NCI-H146 treated with DMSO at 0.1 percent for 48 hours (cell line): ENCODE data around the gene SLC35A3.
"Not testable (repeated sequence)": the region's sequence is repeated elsewhere in the genome, so short reads cannot be mapped to it uniquely, and the experiment has no call there.

ENCODE experiments used
- DNase-seq: peaks from one replicate; lab custom pipeline; 2025; ENCODE audit not compliant: unreplicated experiment; lab: John Stamatoyannopoulos, UW

The SLC35A3 gene

DNA sequence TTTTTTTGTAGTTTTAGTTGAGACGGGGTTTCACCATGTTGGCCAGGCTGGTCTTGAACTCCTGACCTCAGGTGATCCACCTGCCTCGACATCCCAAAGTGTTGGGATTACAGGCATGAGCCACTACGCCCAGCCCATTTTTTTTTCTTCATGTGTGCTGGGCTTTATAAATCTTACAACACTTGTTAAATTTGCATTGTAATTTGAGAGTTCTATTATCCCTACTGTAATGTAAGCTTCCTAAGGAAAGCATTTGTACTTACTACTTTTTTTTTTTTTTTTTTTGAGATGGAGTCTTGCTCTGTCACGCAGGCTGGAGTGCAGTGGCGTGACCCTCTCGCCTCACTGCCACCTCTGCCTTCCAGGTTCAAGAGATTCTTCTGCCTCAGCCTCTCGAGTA is 2.3 kb downstream of the SLC35A3 start:
- not testable (repeated sequence) for DNase-seq

DNA sequence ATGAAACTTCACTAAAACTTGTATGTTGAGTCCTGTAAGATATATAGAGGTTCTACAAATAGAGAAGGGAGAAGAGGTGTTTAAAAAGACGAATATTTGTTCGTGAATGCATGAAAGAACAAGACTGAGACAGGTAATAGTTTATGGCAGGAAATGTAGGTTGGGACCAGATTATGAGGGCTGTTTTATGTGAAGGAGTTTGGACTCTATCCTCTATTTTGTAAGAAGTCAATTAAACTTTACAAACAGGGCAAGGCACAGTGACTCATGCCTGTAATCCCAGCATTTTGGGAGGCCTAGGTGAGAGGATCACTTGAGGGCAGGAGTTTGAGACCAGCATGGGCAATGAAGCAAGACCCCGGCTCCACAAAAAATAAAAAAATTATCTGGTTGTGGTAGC is 5.7 kb downstream of the SLC35A3 start:
- DNase-seq, result no peak

DNA sequence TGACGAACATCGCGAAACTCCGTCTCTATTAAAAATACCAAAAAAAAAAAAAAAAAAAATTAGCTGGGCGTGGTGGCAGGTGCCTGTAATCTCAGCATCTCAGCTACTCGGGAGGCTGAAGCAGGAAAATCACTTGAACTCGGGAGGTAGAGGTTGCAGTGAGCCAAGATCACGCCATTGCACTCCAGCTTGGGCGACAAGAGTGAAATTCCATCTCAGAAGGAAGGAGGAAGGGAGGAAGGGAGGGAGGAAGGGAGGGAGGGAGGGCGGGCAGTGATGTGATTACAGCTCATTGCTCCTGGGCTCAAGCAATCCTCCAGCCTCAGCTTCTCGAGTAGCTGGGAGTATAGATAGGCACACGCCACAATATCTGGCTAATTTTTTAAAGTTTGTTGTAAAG is 7.5 kb downstream of the SLC35A3 start:
- not testable (repeated sequence) for DNase-seq

DNA sequence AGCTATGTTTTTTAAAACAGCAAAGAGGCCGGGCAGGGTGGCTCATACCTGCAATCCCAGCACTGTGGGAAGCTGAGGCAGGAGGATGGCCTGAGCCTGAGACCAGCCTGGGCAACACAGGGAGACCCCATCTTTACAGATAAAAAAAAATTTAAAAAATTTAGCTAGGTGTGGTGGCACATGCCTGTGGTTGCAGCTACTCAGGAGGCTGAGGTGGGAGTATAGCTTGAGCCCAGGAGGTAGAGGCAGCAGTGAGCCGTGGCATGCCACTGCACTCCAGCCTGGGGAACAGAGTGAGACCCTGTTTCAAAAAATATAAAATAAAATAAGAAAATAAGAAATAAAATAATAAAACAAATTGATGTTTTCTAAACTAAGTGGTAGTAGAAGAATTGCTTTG is 8.4 kb downstream of the SLC35A3 start:
- no peak for DNase-seq

DNA sequence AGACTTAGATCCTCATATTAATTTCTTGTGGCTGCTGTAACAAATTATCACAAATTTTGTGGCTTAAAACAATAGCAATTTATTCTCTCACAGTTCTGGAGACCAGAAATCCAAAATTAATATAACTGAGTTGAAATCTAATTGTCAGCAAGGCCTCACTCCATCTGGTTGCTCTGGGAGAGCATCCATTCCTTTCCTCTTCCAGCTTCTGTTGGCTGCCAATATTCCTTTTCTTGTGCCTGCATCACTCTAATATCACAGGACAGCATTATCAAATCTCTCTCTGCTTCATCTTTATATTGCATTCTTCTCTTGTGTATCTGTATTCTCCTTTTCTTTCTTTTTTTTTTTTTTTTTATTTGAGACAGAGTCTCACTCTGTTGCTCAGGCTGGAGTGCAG is 9.3 kb downstream of the SLC35A3 start:
- DNase-seq, result no peak

DNA sequence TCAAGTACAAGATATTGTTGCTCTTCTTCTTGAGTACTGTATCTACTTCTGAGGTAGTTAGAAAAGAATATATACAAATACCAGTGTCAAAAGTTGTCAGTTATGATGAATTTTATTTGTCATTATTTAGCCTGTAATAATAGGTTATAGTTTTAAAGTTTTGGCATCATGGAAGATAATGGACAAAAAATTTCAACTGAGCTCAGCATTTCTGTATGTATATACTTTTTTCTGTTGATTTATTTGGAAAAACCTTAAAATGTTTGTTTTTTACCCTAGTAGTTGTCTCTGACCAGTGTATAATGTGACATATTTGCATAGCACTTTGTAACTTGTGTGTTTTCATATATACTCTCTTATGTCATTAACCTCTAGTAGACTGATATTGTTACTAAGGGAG is 11.1 kb downstream of the SLC35A3 start:
- no peak for DNase-seq

DNA sequence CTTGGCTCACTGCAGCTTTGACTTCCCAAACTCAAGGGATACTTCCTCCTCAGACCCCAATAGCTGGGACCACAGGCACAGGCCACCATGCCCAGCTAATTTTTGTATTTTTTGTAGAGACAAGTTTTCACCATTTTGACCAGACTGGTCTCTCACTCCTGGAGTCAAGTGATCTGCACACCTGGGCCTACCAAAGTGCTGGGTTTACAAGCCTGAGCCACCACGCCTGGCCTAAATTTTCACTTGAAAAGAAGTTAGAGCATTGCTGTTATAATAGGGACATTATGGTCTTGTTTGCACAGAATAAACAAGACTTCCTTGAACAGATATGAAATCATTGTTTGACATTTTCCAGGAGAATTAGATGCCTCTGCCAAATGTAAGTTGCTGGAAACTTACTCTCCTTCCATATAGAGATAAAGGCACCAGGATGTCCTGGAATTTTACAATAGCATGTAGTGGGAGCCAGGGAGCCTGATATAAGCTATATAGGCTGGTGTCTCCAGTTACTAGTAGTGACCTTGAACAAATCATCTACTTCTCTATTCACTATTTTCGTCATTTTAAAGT is 16.9 kb downstream of the SLC35A3 start:
- DNase-seq, result no peak

DNA sequence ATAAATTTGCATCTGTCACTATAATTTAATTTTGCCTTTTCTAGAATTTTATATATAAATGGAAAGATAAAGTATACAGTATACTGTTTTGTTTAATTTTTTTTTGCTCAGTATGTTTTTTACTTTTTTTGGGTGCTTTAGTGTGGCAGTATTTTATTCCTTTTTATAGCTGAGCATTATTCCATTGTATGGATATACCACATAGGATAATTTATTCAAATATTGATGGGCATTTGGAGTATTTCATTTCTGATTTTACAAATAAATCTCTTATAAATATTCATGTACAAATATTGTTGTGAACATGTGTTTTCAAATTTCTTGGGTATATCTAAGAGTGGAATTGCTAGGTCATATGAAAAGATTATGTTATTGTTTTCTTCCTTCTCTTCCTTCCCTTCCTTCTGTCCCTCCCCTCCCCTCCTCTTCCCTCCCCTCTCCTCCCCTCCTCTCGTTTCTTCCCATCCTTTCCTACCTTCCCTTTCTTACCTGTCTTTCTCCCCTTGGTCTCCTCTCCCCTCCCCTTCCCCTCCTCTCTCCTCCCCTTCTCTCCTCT is 18.5 kb downstream of the SLC35A3 start:
- no peak for DNase-seq

DNA sequence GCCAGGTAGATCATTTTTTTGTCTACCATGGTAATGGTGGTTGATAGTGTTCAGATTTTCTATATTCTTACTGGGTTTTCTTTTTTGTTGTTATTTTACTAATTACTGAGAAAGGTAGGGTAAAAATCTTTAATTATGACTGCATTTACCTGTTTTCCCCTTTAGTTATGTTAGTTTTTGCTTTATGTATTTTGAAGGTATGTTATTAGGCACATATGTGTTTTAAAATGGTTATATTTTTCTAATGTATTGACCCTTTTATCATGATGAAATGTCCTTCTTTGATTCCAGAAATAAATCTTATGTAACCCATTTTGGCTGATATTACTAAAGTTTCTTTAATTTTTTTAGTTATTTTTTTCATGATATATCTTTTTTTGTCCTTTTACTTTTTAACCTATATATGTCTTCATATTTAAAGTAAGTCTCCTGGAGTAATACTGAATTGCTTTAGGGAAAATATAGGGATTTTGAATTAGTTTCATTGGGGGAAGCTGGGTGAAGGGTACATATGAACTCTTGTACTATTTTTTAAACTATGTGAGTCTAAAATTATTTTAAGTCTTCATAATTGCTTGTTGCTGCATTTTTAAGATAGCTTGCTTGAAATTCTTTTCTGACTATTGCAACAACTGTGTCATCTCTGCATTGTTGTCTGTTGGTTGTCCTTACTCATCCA is 22.4 kb downstream of the SLC35A3 start:
- no peak for DNase-seq

DNA sequence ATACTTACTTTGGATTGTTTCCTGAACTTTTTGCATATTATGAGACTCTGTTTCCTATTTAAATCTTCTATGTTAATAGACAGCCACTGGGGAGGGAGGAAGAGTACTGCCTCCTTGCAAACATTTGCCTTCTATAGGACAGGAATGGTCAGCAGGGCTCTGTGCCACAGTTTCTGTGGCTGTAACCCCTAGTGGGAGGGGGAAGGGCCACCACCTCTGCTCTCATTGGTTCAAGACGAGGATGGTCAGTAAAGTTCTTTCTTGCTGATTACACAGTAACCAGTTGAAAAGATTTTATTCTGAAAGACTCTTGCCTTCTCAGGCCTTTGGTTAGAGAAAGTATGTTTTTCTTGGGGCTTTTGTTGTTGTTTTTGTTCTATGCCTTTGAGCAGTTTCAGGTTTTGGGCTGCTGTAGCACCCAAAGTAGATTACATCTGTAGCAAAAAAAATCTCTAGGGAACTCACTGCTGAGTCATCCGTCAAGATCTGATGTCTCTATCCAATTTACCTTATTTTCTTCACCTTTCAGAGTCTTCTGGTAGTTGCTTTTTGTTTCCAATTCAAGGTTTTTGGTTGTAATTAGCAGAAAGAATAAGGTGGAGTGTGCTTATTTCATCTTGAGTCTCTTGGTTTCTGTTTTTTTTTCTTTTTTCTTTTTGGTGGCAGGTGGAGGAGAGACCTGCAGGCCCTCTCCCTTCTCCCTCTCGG is 23.1 kb downstream of the SLC35A3 start:
- no peak for DNase-seq

DNA sequence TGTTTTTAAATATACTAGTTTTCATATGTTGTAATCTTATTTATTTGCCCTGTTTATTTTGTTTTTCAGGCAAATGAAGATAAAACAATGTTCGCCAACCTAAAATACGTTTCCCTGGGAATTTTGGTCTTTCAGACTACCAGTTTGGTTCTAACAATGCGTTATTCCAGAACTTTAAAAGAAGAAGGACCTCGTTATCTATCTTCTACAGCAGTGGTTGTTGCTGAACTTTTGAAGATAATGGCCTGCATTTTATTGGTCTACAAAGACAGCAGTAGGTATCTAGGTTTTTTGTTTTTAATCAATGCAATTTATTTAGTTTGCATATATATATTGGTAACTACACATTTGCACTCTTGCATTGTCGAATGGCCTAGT is 23.7 kb downstream of the SLC35A3 start:
- DNase-seq, result no peak

DNA sequence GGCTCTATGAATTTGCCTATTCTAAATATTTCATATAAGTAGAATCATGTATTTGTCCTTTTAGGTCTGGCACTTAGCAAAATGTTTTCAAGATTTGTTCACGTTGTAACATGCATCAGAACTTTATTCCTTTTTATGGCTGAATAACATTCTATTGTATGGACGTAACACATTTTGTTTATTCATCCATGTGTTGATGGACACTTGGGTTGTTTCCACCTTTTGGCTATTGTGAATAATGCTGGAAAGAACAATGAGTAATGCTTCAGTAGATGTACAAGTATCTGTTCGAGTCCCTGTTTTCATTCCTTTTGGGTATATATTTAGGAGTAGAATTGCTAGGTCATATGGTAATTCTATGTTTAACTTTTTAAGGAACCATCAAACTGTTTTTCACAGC is 24.7 kb downstream of the SLC35A3 start:
- DNase-seq, result no peak

DNA sequence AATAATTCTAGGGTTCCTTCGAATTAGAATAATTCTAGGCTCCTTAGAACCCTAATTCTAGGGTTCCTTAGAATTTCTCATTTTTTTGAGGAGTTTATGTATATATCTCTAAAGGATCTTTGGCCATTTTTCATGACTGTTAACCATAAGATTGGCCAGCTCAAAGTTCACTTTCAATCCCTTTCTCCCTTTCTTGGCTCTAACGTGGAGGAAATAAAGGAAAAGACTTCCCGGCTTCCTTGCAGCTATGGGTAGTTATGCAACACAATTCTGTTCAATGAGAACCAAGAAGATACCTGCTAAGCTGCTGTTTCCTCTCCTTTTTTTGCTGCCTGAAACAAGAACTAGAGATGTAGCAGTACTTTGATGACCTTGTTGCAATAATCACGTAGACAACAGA is 27.2 kb downstream of the SLC35A3 start:
- DNase-seq, result no peak

DNA sequence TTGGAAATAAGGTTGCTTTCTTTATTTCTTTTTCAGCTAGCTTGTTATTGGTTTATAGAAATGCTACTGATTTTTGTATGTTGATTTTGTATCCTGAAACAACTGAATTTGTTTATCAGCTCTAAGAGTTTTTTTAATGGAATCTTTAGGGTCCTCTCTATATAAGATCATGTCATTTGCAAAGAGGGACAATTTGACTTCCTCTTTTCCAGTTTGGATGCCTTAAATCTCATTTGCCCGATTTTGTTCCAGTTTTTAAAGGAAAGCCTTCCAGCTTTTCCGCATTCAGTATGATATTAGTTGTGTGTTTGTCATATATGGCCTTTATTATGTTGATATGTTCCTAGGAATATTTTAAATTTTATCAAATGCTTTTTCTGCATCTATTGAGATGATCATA is 31.7 kb downstream of the SLC35A3 start:
- DNase-seq, result no peak

DNA sequence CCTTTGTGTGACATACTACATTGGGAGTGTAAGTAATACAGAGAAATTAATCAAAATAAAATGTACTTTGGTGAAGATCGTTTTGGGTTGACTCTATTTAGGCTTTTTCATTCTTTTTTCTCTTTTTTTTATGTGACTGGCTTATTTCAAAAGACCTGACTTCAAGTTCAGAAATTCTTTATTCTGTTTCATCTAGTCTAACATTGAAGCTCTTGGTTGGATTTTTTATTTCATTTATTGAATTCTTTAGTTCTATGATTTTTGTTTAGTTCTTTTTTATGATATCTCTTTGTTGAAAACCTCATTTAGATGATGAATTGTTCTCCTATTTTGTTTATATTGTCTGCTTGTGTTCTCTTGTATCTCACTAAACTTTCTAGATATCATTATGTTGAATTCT is 35.6 kb downstream of the SLC35A3 start:
- no peak for DNase-seq

DNA sequence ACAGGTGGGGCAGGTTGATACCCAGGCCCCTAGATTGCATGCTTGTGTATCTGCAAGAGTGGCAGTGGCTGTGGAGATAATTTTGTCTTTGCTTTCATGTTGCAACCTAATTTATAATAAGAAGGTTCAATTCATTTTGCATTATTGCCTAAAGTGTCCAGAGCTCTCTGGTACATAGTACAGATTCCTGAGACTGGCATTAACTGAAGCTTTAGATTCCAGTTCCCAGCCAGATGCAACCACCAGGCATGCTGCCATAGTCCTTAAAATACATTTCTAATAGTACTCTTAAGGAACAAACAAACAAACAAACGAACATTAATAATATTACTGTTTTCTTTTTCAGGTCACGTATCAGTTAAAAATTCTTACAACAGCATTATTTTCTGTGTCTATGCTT is 36.9 kb downstream of the SLC35A3 start:
- DNase-seq, result no peak

DNA sequence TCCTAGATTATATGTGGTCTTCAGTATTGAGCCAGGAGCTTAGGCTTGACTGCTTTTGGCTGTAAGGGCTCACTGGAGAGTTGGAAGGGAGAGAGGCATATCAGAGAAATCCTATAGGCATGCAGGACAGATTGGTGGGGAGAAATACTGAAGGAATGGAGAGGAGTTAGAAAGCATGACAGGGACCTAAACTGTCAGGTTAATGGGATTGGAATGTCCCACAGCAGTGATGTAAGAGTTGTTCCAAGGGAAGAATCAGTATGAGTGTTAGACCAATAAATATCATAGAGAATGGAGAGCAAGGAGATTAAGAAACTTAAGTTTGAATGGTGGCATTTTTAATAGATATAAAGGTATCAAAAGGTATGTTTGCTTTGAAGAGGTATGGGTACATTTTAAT is 39.7 kb downstream of the SLC35A3 start:
- DNase-seq, result no peak

DNA sequence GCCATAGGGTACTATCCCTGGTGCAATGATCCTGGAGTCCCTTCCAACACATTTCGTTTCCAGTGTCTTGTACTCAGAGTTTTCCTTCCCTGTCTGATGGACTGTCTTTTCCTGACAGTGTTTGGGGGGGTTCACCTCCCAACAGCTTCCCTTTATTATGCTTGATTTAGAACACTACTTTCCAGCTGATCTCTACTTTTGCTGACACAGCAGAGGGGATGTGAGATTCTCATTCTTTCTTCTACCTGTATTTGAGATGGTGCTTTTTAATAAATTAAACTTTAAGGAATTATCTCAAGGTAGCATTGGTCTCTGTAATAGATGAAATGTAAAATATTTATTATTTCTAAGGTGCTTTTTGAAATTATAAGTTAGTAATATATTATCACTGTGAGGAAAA is 41.0 kb downstream of the SLC35A3 start:
- no peak for DNase-seq

DNA sequence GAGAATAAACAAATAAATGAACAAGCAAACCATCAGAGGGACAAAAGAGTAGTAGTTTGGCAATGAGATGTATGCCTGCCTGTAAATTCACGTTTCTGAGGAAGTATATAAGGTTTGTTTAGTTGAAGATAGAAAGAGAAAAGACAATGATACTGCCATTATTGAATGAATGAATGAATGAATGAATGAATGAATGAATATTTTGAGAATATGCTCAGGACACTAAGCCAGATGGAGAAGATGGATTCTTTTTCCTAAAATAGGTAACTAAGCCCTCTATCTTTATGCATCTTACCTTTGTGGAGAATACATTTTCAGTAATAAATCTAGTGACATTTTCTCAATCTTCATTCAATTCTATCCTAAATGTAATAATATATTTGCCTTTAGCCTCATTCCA is 49.4 kb downstream of the SLC35A3 start:
- DNase-seq, result no peak

DNA sequence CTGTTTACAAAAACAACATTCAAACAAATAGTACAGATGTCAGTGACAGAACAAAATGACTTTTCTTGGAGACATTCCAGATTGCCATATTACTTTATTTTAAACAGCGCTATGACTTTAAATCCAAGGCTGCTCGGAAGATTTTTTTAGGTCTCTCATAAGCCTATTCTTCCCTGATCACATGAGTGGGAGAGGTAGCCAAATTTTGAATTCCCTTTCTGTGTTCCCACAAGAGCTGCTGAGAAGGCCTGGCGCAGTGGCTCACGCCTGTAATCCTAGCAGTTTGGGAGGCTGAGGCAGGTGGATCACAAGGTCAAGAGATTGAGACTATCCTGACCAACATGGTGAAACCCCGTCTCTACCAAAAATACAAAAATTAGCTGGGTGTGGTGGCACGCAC is 53.7 kb downstream of the SLC35A3 start:
- DNase-seq, result no peak

DNA sequence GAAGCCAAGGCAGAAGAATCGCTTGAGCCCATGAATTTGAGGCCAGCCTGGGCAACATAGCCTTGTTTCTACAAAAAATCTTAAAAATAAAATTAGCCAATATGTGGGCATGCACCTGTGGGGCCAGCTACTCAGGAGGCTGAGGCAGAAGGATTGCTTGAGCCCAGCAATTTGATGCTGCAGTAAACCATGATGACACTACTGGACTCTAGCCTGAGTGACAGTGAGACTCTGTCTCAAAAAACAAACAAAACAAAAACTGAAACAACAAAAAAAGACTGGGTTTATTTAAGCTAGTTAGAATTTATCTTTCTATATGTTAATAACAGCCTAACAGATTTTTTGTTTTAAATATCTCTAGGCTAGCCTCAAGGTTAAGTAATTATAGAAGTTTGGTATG is 57.4 kb downstream of the SLC35A3 start:
- no peak for DNase-seq

DNA sequence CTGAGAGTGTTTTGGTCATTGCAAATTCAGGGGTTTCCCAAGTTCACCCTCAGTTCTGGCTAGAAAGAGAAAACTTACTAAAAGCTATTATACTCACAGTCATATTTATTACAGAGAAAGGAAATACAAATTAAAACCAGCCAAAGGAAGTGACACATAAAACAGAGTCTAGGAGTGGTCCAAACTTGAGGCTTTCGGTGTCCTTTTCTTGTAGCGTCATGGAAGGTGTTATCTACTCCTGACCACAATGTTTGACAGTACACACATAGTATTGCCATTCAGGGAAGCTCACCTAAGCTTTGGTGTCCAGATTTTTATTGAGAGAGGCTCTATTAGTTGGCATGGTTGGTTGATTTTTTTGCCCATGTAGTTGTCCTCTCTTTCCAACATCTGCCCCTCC is 59.0 kb downstream of the SLC35A3 start:
- DNase-seq, result no peak
